Caki2 (cell line): Measurements from ENCODE around the gene MAPK11. TPM values are rescaled to one million over a fixed set of nuclear protein-coding genes. Genes with fewer than 3 reads are reported as not detected.

Experiments
- DNase-seq: peaks from one replicate; pipeline ENCODE4 v3.0.0-alpha.2; 2015; ENCODE audit warnings: low read depth
- in situ Hi-C: cut with HindIII; loops from 2 replicates; pipeline ENCODE4 v1.10.0; 2016; ENCODE audit warnings: low sequenced_read_pairs, low pct_unique_long_range_greater_than_20kb, mixed read lengths
- total RNA-seq: library from RNA; depleted of rRNA; stranded (reverse); fragments of >200 nt; shearing (Covaris generic); gene quantifications from 2 replicates; pipeline ENCODE4 v1.2.3, GENCODE V29; 2014; ENCODE audit warnings: low replicate concordance

Gene MAPK11
- total RNA-seq, 1 experiment from 2014 or later, result 48.8 TPM

GRCh38 chr22:50309601-50309991 is 39.4 kb upstream of the MAPK11 start:
- no peak for DNase-seq
- in situ Hi-C loops, result no loop called here

GRCh38 chr22:50308986-50309600 is 38.9 kb upstream of the MAPK11 start:
- in situ Hi-C loops, result no loop called here
- no peak for DNase-seq

- peak; percentile 45 for DNase-seq
- in situ Hi-C loops, result no loop called here
These were observed 38.4 kb upstream of the MAPK11 start for GRCh38 chr22:50308597-50308935.

- in situ Hi-C loops, result no loop called here
- peak; percentile 41 for DNase-seq
These were observed 37.9 kb upstream of the MAPK11 start for GRCh38 chr22:50307890-50308596.

- in situ Hi-C loops, result no loop called here
- peak; percentile 89 for DNase-seq
These were observed 36.9 kb upstream of the MAPK11 start, which contains the start of gene PLXNB2 for GRCh38 chr22:50306753-50307749. PLXNB2 (minus strand) TSS chr22:50307646; CDS start chr22:50290584, 17,062 bp downstream.

GRCh38 chr22:50305923-50306566 is 35.9 kb upstream of the MAPK11 start:
- peak; percentile 99 for DNase-seq
- in situ Hi-C loops, result no loop called here

- DNase-seq, result no peak
- in situ Hi-C loops, result no loop called here
These were observed 35.3 kb upstream of the MAPK11 start for GRCh38 chr22:50305393-50305922.

- in situ Hi-C loops, result no loop called here
- DNase-seq, result peak; percentile 81
These were observed 34.6 kb upstream of the MAPK11 start for GRCh38 chr22:50304528-50305392.

- DNase-seq, result peak; percentile 91
- in situ Hi-C loops, result no loop called here
These were observed 33.8 kb upstream of the MAPK11 start for GRCh38 chr22:50303848-50304527.

GRCh38 chr22:50303515-50303847 is 33.3 kb upstream of the MAPK11 start:
- no peak for DNase-seq
- in situ Hi-C loops, result no loop called here

GRCh38 chr22:50302564-50302963 is 32.4 kb upstream of the MAPK11 start:
- in situ Hi-C loops, result no loop called here
- DNase-seq, result no peak

GRCh38 chr22:50302041-50302541 is 31.9 kb upstream of the MAPK11 start:
- no peak for DNase-seq
- in situ Hi-C loops, result no loop called here

- DNase-seq, result no peak
- in situ Hi-C loops, result no loop called here
These were observed 31.4 kb upstream of the MAPK11 start for GRCh38 chr22:50301581-50301991.

- in situ Hi-C loops, result no loop called here
These were observed 30.6 kb upstream of the MAPK11 start for GRCh38 chr22:50300620-50301257.

GRCh38 chr22:50299785-50300619 is 29.8 kb upstream of the MAPK11 start:
- no peak for DNase-seq
- in situ Hi-C loops, result no loop called here

More at GRCh38 chr22:50300620-50301257, 30.6 kb upstream of the MAPK11 start:
- DNase-seq, result no peak
